ENCODE measurements around the gene ABCA7.
A peak's percentile ranks its signal among the peaks of the same experiment; 100 is the strongest.

The ABCA7 gene

DNA sequence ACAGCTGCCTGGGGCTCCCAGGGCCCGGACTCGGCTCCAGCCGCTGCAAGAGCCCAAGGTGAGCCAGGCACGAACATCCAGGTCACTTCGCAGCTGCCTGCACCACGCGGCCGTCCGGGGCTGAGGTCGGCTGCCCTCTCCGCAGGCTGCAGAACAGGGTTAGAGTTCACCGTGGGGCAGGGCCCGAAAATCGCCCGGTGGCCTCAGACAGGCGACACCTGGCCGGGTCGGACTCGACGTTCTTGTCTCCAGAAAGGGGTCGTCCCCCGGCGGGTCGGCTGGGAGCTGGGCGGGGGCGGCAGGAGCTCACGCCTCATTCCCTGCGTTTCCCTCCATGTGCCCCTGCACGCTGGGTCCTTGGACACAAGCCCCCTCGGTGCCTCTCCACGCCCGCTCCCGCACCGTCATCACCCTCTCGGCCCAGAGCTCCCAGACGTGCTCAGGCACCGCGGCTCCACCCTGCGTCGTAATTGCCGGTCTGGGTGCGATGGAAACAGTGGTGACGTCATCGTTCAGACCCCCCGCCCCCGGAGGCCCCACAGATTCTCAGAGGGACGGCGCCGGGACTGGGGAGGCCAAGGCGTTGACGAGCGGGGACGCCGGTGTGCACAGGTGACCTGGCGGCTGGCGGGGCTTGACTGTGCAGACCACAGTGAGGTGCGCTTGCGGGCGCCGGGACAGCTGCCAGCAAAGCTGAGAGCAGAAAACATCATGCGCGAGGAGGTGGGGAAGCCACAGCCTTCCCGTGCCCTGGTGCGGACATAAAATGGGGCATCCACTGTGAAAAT, 43.7 kb upstream of the ABCA7 start:
- peaks cover 23 to 40% (median 31%) of the 10 kb centered on the region in 3 donors for H3K36me3 ChIP-seq
- peaks cover 0 to 88% of the 10 kb centered on the region in 2 donors for H3K27me3 ChIP-seq
- no peak for DNase-seq
- no peak overlapping the region for H3K4me3 ChIP-seq
- H3K4me1 ChIP-seq = peaks cover 0 to 25% (median 15%) of the 10 kb centered on the region in 4 donors
- TF ChIP-seq, protein P1, sequence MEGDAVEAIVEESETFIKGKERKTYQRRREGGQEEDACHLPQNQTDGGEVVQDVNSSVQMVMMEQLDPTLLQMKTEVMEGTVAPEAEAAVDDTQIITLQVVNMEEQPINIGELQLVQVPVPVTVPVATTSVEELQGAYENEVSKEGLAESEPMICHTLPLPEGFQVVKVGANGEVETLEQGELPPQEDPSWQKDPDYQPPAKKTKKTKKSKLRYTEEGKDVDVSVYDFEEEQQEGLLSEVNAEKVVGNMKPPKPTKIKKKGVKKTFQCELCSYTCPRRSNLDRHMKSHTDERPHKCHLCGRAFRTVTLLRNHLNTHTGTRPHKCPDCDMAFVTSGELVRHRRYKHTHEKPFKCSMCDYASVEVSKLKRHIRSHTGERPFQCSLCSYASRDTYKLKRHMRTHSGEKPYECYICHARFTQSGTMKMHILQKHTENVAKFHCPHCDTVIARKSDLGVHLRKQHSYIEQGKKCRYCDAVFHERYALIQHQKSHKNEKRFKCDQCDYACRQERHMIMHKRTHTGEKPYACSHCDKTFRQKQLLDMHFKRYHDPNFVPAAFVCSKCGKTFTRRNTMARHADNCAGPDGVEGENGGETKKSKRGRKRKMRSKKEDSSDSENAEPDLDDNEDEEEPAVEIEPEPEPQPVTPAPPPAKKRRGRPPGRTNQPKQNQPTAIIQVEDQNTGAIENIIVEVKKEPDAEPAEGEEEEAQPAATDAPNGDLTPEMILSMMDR (IDR thresholded peaks at IDR 0.05) = no peak
- intact Hi-C loops (cut with DNase I; ENCODE audit: low total_unique reads) = no loop called here
- no peaks in the 10 kb centered on the region for H3K9me3 ChIP-seq
- H3K27ac ChIP-seq = no peak overlapping the region

DNA sequence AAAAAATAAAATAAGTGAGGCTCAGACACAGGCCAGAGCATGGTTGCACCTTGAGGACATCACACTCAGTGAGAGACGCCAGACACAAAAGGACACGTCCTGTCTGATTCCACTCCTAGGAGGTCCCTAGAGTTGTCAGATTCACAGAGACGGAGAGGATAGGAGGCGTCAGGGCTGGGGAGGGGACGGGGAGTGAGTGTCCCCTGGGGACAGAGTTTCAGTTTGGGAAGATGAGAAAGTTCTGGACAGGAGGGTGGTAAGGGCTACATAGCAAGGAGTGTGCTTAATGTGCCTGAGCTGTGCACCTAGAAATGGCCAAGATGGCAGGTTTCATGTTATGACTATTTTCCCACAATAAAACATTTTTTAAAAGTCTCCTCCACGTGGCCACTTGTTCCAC, 41.8 kb upstream of the ABCA7 start:
- H3K36me3 ChIP-seq = peaks cover 10 to 24% (median 18%) of the 10 kb centered on the region in 3 donors
- H3K4me1 ChIP-seq = peaks cover 0 to 31% (median 16%) of the 10 kb centered on the region in 4 donors
- DNase-seq = no peak
- no peaks in the 10 kb centered on the region for H3K9me3 ChIP-seq
- TF ChIP-seq, protein P1 (IDR thresholded peaks at IDR 0.05) = no peak
- intact Hi-C loops (cut with DNase I; ENCODE audit: low total_unique reads) = no loop called here
- H3K4me3 ChIP-seq = no peak overlapping the region
- H3K27me3 ChIP-seq = peaks cover 0 to 95% of the 10 kb centered on the region in 2 donors
- H3K27ac ChIP-seq = no peak overlapping the region

GRCh38 chr19:999379-999719, 40.6 kb upstream of the ABCA7 start:
- H3K9me3 ChIP-seq = no peaks in the 10 kb centered on the region
- no peak overlapping the region for H3K27ac ChIP-seq
- H3K27me3 ChIP-seq = peaks cover 0 to 92% of the 10 kb centered on the region in 2 donors
- TF ChIP-seq, protein P1 (IDR thresholded peaks at IDR 0.05) = no peak
- H3K4me1 ChIP-seq = peaks cover 0 to 31% (median 16%) of the 10 kb centered on the region in 4 donors
- peaks cover 2 to 11% (median 5%) of the 10 kb centered on the region in 3 donors for H3K36me3 ChIP-seq
- no peak for DNase-seq
- H3K4me3 ChIP-seq = no peak overlapping the region
- intact Hi-C loops (cut with DNase I; ENCODE audit: low total_unique reads) = no loop called here

- intact Hi-C loops (cut with DNase I; ENCODE audit: low total_unique reads) = no loop called here
- H3K27ac ChIP-seq = no peak within 1 kb of the TSS
- peaks cover 0 to 89% of the 10 kb centered on the region in 2 donors for H3K27me3 ChIP-seq
- peaks cover 0 to 31% (median 16%) of the 10 kb centered on the region in 4 donors for H3K4me1 ChIP-seq
- peaks cover 0 to 4% (median 0%) of the 10 kb centered on the region in 3 donors for H3K36me3 ChIP-seq
- TF ChIP-seq, protein P1 (IDR thresholded peaks at IDR 0.05) = peak; percentile 12 to 22
- no peaks in the 10 kb centered on the region for H3K9me3 ChIP-seq
- peak within 1 kb of the TSS in 1 of 2 donors; percentile 26 for H3K4me3 ChIP-seq
- no peak for DNase-seq
Measured at GRCh38 chr19:1000095-1000494, 39.8 kb upstream of the ABCA7 start, which contains the start of gene GRIN3B. Gene GRIN3B, plus strand, starts transcription at chr19:1000419. Its CDS starts 19 bp downstream, at chr19:1000438.

GRCh38 chr19:1000591-1001537, 39.0 kb upstream of the ABCA7 start:
- intact Hi-C loops (cut with DNase I; ENCODE audit: low total_unique reads) = no loop called here
- TF ChIP-seq, protein P1 (IDR thresholded peaks at IDR 0.05) = no peak
- no peak overlapping the region for H3K27ac ChIP-seq
- H3K36me3 ChIP-seq = no peaks in the 10 kb centered on the region
- no peak for DNase-seq
- H3K4me1 ChIP-seq = peaks cover 0 to 30% (median 14%) of the 10 kb centered on the region in 4 donors
- H3K27me3 ChIP-seq = peaks cover 0 to 82% of the 10 kb centered on the region in 2 donors
- H3K4me3 ChIP-seq = no peak overlapping the region
- H3K9me3 ChIP-seq = no peaks in the 10 kb centered on the region

All from tibial artery (tissue), 4 donors.